HG03196 (cell line): ENCODE data around the gene PHC2.

Experiments
- ATAC-seq: cut with Tn5 transposase; IDR thresholded peaks from one replicate; pipeline ENCODE4 v1.9.1; 2021; ENCODE audit not compliant: unreplicated experiment

PHC2 gene

GRCh38 chr1:33275706-33276572 is 155.0 kb downstream of the PHC2 start:
- ATAC-seq: no peak

- no peak for ATAC-seq
Measured at GRCh38 chr1:33275195-33275594, 155.7 kb downstream of the PHC2 start.

- no peak for ATAC-seq
Measured at GRCh38 chr1:33274446-33274845, 156.4 kb downstream of the PHC2 start.

GRCh38 chr1:33273961-33274371 is 156.9 kb downstream of the PHC2 start:
- ATAC-seq: no peak
